Smooth muscle cell (in vitro differentiated cells): Measurements from ENCODE around the gene TAS2R4. TPM values are rescaled to one million over a fixed set of nuclear protein-coding genes. Genes with fewer than 3 reads are reported as not detected.

ENCODE experiments used
- DNase-seq: peaks from one replicate; lab custom pipeline; 2025; ENCODE audit not compliant: unreplicated experiment; lab: John Stamatoyannopoulos, UW
- H2AFZ ChIP-seq: fragments of 200-600 bp; sonication (generic); 2 replicates; pipeline ENCODE4 v1.6.0; 2016; ENCODE audit warnings: antibody characterized with exemption, low read depth, mild to moderate bottlenecking
- H3F3A ChIP-seq: fragments of 200-600 bp; sonication (generic); 2 replicates; pipeline ENCODE4 v1.6.0; 2017; ENCODE audit warnings: antibody characterized with exemption, low read depth
- H3K27ac ChIP-seq: fragments of 200-600 bp; sonication (generic); 2 replicates; pipeline ENCODE4 v1.5.1; 2016; ENCODE audit warnings: low read depth, mild to moderate bottlenecking
- H3K27me3 ChIP-seq: fragments of 200-600 bp; sonication (generic); 2 replicates; pipeline ENCODE4 v1.6.1; 2016; ENCODE audit warnings: low read depth, mild to moderate bottlenecking
- H3K36me3 ChIP-seq: fragments of 200-600 bp; sonication (generic); 2 replicates; pipeline ENCODE4 v1.5.1; 2016; ENCODE audit warnings: low read depth
- H3K4me1 ChIP-seq: fragments of 200-600 bp; sonication (generic); 2 replicates; pipeline ENCODE4 v1.5.1; 2016; ENCODE audit warnings: low read depth
- H3K4me2 ChIP-seq: fragments of 200-600 bp; sonication (generic); 2 replicates; pipeline ENCODE4 v1.6.0; 2016; ENCODE audit warnings: mild to moderate bottlenecking
- H3K4me3 ChIP-seq: fragments of 200-600 bp; sonication (generic); 2 replicates; pipeline ENCODE4 v1.5.1; 2016; ENCODE audit warnings: mild to moderate bottlenecking
- H3K79me2 ChIP-seq: fragments of 200-600 bp; sonication (generic); 2 replicates; pipeline ENCODE4 v1.6.0; 2016; ENCODE audit warnings: low read depth, mild to moderate bottlenecking
- H3K9ac ChIP-seq: fragments of 200-600 bp; sonication (generic); 2 replicates; pipeline ENCODE4 v1.6.0; 2016; ENCODE audit warnings: low read depth
- H3K9me3 ChIP-seq: fragments of 200-600 bp; sonication (generic); replicated peaks from 2 replicates; pipeline ENCODE4 v1.5.1; 2016; ENCODE audit warnings: low read depth
- H4K20me1 ChIP-seq: fragments of 200-600 bp; sonication (generic); 2 replicates; pipeline ENCODE4 v1.6.0; 2016; ENCODE audit warnings: low read depth
- WGBS: methylation state at CpG from one replicate; pipeline ENCODE4 v1.1.7; 2016; ENCODE audit warnings: low lambda C conversion rate; 5-methylcytosine and 5-hydroxymethylcytosine counted together
- polyA plus RNA-seq: library from polyadenylated mRNA; unstranded; fragments of >200 nt; fragmentation: Nextera tagmentation; extraction: Ambion mirVana; gene quantifications from 2 replicates; pipeline ENCODE4 v1.2.1, GENCODE V29; 2016
- total RNA-seq: library from RNA; depleted of rRNA; stranded (reverse); fragments of >200 nt; gene quantifications from 2 replicates; pipeline ENCODE4 v1.2.3, GENCODE V29; 2014
- TF ChIP-seq, protein P1 (sequence below): fragments of 200-600 bp; sonication (generic); IDR thresholded peaks from 2 replicates; pipeline ENCODE4 v1.5.1; 2017; ENCODE audit warnings: borderline replicate concordance, mild to moderate bottlenecking, antibody characterized with exemption; ENCODE audit not compliant: insufficient read depth, poor library complexity, severe bottlenecking

Gene TAS2R4
- total RNA-seq (1.1 and 1.3 TPM in 2 replicates), polyA plus RNA-seq (0.52 TPM in 1 of 2 replicates, not detected in the other)

GRCh38 chr7:141776374-141776773, at the start of gene TAS2R4:
Gene TAS2R4, plus strand, starts transcription at chr7:141776674. Its CDS starts 1,815 bp downstream, at chr7:141778489.
- Histone ChIP-seq H2AFZ (no peak within 1 kb of the TSS), H3K9ac (no peak within 1 kb of the TSS), H3K4me3 (no peak within 1 kb of the TSS), H3K27me3 (no peaks in the 10 kb centered on the region), H3K9me3 (no peaks in the 10 kb centered on the region), H3K4me1 (no peaks in the 10 kb centered on the region), H3F3A (no peaks in the 10 kb centered on the region), H3K27ac (no peak within 1 kb of the TSS), H3K36me3 (no peaks in the 10 kb centered on the region), H3K4me2 (no peak within 1 kb of the TSS), H3K79me2 (no peaks in the 10 kb centered on the region), H4K20me1 (no peaks in the 10 kb centered on the region)
- WGBS = 96% methylated on average over 1 of the region's 1 CpG
- TF ChIP-seq, protein P1, sequence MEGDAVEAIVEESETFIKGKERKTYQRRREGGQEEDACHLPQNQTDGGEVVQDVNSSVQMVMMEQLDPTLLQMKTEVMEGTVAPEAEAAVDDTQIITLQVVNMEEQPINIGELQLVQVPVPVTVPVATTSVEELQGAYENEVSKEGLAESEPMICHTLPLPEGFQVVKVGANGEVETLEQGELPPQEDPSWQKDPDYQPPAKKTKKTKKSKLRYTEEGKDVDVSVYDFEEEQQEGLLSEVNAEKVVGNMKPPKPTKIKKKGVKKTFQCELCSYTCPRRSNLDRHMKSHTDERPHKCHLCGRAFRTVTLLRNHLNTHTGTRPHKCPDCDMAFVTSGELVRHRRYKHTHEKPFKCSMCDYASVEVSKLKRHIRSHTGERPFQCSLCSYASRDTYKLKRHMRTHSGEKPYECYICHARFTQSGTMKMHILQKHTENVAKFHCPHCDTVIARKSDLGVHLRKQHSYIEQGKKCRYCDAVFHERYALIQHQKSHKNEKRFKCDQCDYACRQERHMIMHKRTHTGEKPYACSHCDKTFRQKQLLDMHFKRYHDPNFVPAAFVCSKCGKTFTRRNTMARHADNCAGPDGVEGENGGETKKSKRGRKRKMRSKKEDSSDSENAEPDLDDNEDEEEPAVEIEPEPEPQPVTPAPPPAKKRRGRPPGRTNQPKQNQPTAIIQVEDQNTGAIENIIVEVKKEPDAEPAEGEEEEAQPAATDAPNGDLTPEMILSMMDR = no peak
- no peak for DNase-seq

- Histone ChIP-seq H3K4me1 (no peaks in the 10 kb centered on the region), H3K9ac (no peak overlapping the region), H4K20me1 (no peaks in the 10 kb centered on the region), H3F3A (no peaks in the 10 kb centered on the region), H3K27me3 (no peaks in the 10 kb centered on the region), H2AFZ (no peak overlapping the region), H3K9me3 (no peaks in the 10 kb centered on the region), H3K4me3 (no peak overlapping the region), H3K79me2 (no peaks in the 10 kb centered on the region), H3K36me3 (no peaks in the 10 kb centered on the region), H3K4me2 (no peak overlapping the region), H3K27ac (no peak overlapping the region)
- WGBS = 89% methylated on average over 1 of the region's 1 CpG
- no peak for DNase-seq
- TF ChIP-seq, protein P1 = no peak
These were observed 47.5 kb upstream of the TAS2R4 start for GRCh38 chr7:141729020-141729419.

GRCh38 chr7:141731476-141732149, 44.9 kb upstream of the TAS2R4 start:
- no peak overlapping the region for H2AFZ ChIP-seq
- H3K4me1 ChIP-seq = no peaks in the 10 kb centered on the region
- no peak for DNase-seq
- no peaks in the 10 kb centered on the region for H3K36me3 ChIP-seq
- TF ChIP-seq, protein P1 = no peak
- H3K9me3 ChIP-seq = no peaks in the 10 kb centered on the region
- H3K27me3 ChIP-seq = no peaks in the 10 kb centered on the region
- H3K9ac ChIP-seq = no peak overlapping the region
- WGBS = 94% methylated on average over 12 of the region's 24 CpGs
- no peaks in the 10 kb centered on the region for H4K20me1 ChIP-seq
- H3K27ac ChIP-seq = no peak overlapping the region
- H3F3A ChIP-seq = no peaks in the 10 kb centered on the region
- H3K4me2 ChIP-seq = no peak overlapping the region
- no peak overlapping the region for H3K4me3 ChIP-seq
- H3K79me2 ChIP-seq = no peaks in the 10 kb centered on the region
